GM23338 (cell line): Measurements from ENCODE around the gene SLC23A3. TPM values are rescaled to one million over a fixed set of nuclear protein-coding genes. Genes with fewer than 3 reads are reported as not detected.

ENCODE experiments used
- ATAC-seq: fragments of 200-7000 bp; cut with Tn5 transposase; 3 replicates; pipeline ENCODE4 v1.9.1; 2020
- DNase-seq: peaks from one replicate; pipeline ENCODE4 v3.0.0-alpha.2; 2015; ENCODE audit warnings: low spot score
- H2AFZ ChIP-seq: fragments of 200-600 bp; sonication (generic); 2 replicates; pipeline ENCODE4 v1.8.0; 2016; ENCODE audit warnings: antibody characterized with exemption, mild to moderate bottlenecking, moderate library complexity
- H3F3A ChIP-seq: fragments of 200-600 bp; sonication (generic); replicated peaks from 2 replicates; pipeline ENCODE4 v1.8.0; 2017; ENCODE audit warnings: antibody characterized with exemption, mixed run types, low read depth
- H3K27ac ChIP-seq: fragments of 200-600 bp; sonication (generic); 2 replicates; pipeline ENCODE4 v1.6.1; 2016; ENCODE audit warnings: low read depth
- H3K27me3 ChIP-seq: fragments of 200-600 bp; sonication (generic); 2 replicates; pipeline ENCODE4 v1.8.0; 2016; ENCODE audit warnings: mild to moderate bottlenecking, mixed run types, moderate library complexity; ENCODE audit not compliant: insufficient read depth
- H3K36me3 ChIP-seq: fragments of 200-600 bp; sonication (generic); 2 replicates; pipeline ENCODE4 v1.8.0; 2016; ENCODE audit warnings: mild to moderate bottlenecking; ENCODE audit not compliant: insufficient read depth
- H3K4me1 ChIP-seq: fragments of 200-600 bp; sonication (generic); 2 replicates; pipeline ENCODE4 v1.8.0; 2016; ENCODE audit warnings: mild to moderate bottlenecking, moderate library complexity; ENCODE audit not compliant: insufficient read depth
- H3K4me2 ChIP-seq: fragments of 200-600 bp; sonication (generic); 2 replicates; pipeline ENCODE4 v1.7.1; 2017; ENCODE audit warnings: mixed run types
- H3K4me3 ChIP-seq: fragments of 200-600 bp; sonication (generic); 2 replicates; pipeline ENCODE4 v1.6.1; 2016; ENCODE audit warnings: mixed run types
- H3K79me2 ChIP-seq: fragments of 200-600 bp; sonication (generic); replicated peaks from 2 replicates; pipeline ENCODE4 v1.8.0; 2017; ENCODE audit warnings: mild to moderate bottlenecking; ENCODE audit not compliant: insufficient read depth
- H3K9me2 ChIP-seq: fragments of 200-600 bp; sonication (generic); 2 replicates; pipeline ENCODE4 v1.8.0; 2017; ENCODE audit not compliant: insufficient read depth
- H4K20me1 ChIP-seq: fragments of 200-600 bp; sonication (generic); replicated peaks from 2 replicates; pipeline ENCODE4 v1.8.0; 2017; ENCODE audit warnings: mild to moderate bottlenecking; ENCODE audit not compliant: insufficient read depth
- H3K27ac Mint-ChIP-seq: 2 replicates; pipeline ENCODE4 v1.8.0; 2020; ENCODE audit warnings: inconsistent platforms, mild to moderate bottlenecking, moderate library complexity, mixed read lengths
- H3K27me3 Mint-ChIP-seq: 3 replicates; pipeline ENCODE4 v1.8.0; 2022; ENCODE audit warnings: low read depth, mild to moderate bottlenecking, moderate library complexity, mixed read lengths, inconsistent platforms; ENCODE audit not compliant: insufficient read depth, poor library complexity
- H3K36me3 Mint-ChIP-seq: 3 replicates; pipeline ENCODE4 v1.8.0; 2021; ENCODE audit warnings: low read depth, mild to moderate bottlenecking, inconsistent platforms, moderate library complexity, mixed read lengths
- H3K4me1 Mint-ChIP-seq: 3 replicates; pipeline ENCODE4 v1.8.0; 2020; ENCODE audit warnings: mild to moderate bottlenecking, inconsistent platforms, mixed read lengths
- H3K4me3 Mint-ChIP-seq: 3 replicates; pipeline ENCODE4 v1.8.0; 2021; ENCODE audit warnings: moderate library complexity, mild to moderate bottlenecking, inconsistent platforms, mixed read lengths
- H3K9me3 Mint-ChIP-seq: 3 replicates; pipeline ENCODE4 v1.8.0; 2020; ENCODE audit warnings: moderate library complexity, mild to moderate bottlenecking, inconsistent platforms, mixed read lengths
- EZH2 ChIP-seq: fragments of 200-600 bp; sonication (generic); IDR thresholded peaks from one replicate; pipeline ENCODE4 v1.8.0; 2017; ENCODE audit warnings: antibody characterized with exemption, mild to moderate bottlenecking, low read depth; ENCODE audit not compliant: unreplicated experiment
- NANOG ChIP-seq: IDR thresholded peaks from 2 replicates; pipeline ENCODE4 v1.6.1; 2016; ENCODE audit warnings: antibody characterized with exemption, borderline replicate concordance
- POLR2AphosphoS5 ChIP-seq: IDR thresholded peaks from 2 replicates; pipeline ENCODE4 v1.6.1; 2016; ENCODE audit warnings: antibody characterized with exemption, low read depth
- REST ChIP-seq: IDR thresholded peaks from one replicate; pipeline ENCODE4 v1.6.1; 2018; ENCODE audit warnings: antibody characterized with exemption; ENCODE audit not compliant: unreplicated experiment
- STAT1 ChIP-seq: IDR thresholded peaks from one replicate; pipeline ENCODE4 v1.6.1; 2016; ENCODE audit warnings: antibody characterized with exemption; ENCODE audit not compliant: unreplicated experiment
- ZNF331 ChIP-seq: fragments of 250-450 bp; sonication (Bioruptor Pico); IDR thresholded peaks from 2 replicates; pipeline ENCODE4 v1.5.0; 2020; ENCODE audit warnings: low read depth, mild to moderate bottlenecking, moderate library complexity
- ZNF462 ChIP-seq: fragments of 250-450 bp; sonication (Bioruptor Pico); IDR thresholded peaks from 2 replicates; pipeline ENCODE4 v1.5.0; 2020; ENCODE audit warnings: mild to moderate bottlenecking, moderate library complexity
- polyA plus RNA-seq: library from polyadenylated mRNA; unstranded; fragments of >200 nt; fragmentation: Nextera tagmentation; extraction: Ambion mirVana; gene quantifications from 2 replicates; pipeline ENCODE4 v1.2.1, GENCODE V29; 2016
- total RNA-seq: library from RNA; depleted of rRNA; stranded (reverse); fragments of >200 nt; shearing (Covaris generic); gene quantifications from 2 replicates; pipeline ENCODE4 v1.2.3, GENCODE V29; 2014

SLC23A3 gene
- total and polyA plus RNA-seq, 2 experiments from 2014 or later, result 0.10 to 0.73 TPM

- no peak for TF ChIP-seq ZNF462
- no peak for TF ChIP-seq NANOG
- TF ChIP-seq ZNF331 (CRISPR knock-in tag), result no peak
- no peak for TF ChIP-seq STAT1
Measured at GRCh38 chr2:219163156-219163555, 6.7 kb downstream of the SLC23A3 start (continued).

- H3K4me3 ChIP-seq, result peak overlapping the region; percentile 67
- peak overlapping the region; percentile 89 for H3K4me3 Mint-ChIP-seq
- no peaks in the 10 kb centered on the region; the same call in 1 of the 2 replicates for H4K20me1 ChIP-seq
- H3K36me3 ChIP-seq, result no peaks in the 10 kb centered on the region
- H3K4me1 ChIP-seq, result peaks cover 4% of the 10 kb centered on the region; the same call in 1 of the 2 replicates
- peaks cover 19% of the 10 kb centered on the region for H3K27me3 Mint-ChIP-seq
- DNase-seq, result no peak
- no peaks in the 10 kb centered on the region for H3K27me3 ChIP-seq
- H3K4me1 Mint-ChIP-seq, result peaks cover 20% of the 10 kb centered on the region
- H3K79me2 ChIP-seq, result peaks cover 7% of the 10 kb centered on the region; the same call in 1 of the 2 replicates
- peak overlapping the region; percentile 92 for H3K4me2 ChIP-seq
- H3F3A ChIP-seq, result 0 out of 2 replicates have a peak, but pooled peaks cover 3% of the 10 kb centered on the region
- peak; percentile 1; the same call in 1 of the 3 replicates for ATAC-seq
- no peak for TF ChIP-seq REST
- TF ChIP-seq ZNF331 (CRISPR knock-in tag), result no peak
- TF ChIP-seq POLR2AphosphoS5, result no peak
- TF ChIP-seq EZH2, result no peak
- TF ChIP-seq NANOG, result no peak
- H3K27ac ChIP-seq, result no peak overlapping the region
- no peaks in the 10 kb centered on the region for H3K9me2 ChIP-seq
- peaks cover 6% of the 10 kb centered on the region; the same call in 2 of the 3 replicates for H3K36me3 Mint-ChIP-seq
- peak overlapping the region; percentile 30; the same call in 1 of the 2 replicates for H2AFZ ChIP-seq
- H3K27ac Mint-ChIP-seq, result no peak overlapping the region
- H3K9me3 Mint-ChIP-seq, result no peaks in the 10 kb centered on the region
Measured at GRCh38 chr2:219161097-219161496, 8.7 kb downstream of the SLC23A3 start.
